OCI-LY7 (cell line): Measurements from ENCODE around the gene CHEK2. TPM values are rescaled to one million over a fixed set of nuclear protein-coding genes. Genes with fewer than 3 reads are reported as not detected.

Experiments
- BruUV-seq: library from RNA; stranded (reverse); fragments of 400-500 nt; replicated peaks from 2 replicates; lab custom pipeline; 2021; lab: Mats Ljungman, UMichigan
- CTCF ChIA-PET: fragments of 300-600 bp; sonication (Branson Sonifier 250); formaldehyde crosslinking; loops from one replicate; lab custom pipeline; 2022; ENCODE audit warnings: antibody characterized with exemption; ENCODE audit not compliant: unreplicated experiment; lab: Charles Lee
- POLR2A ChIA-PET: fragments of 300-600 bp; sonication (Branson Sonifier 250); formaldehyde crosslinking; loops from one replicate; lab custom pipeline; 2022; ENCODE audit warnings: antibody characterized with exemption; lab: Charles Lee
- DNase-seq: peaks from one replicate; pipeline ENCODE4 v3.0.0-alpha.2; 2015; ENCODE audit warnings: low spot score
- H2AFZ ChIP-seq: fragments of 200-600 bp; sonication (generic), shearing (Covaris generic); 2 replicates; pipeline ENCODE4 v1.6.1; 2014; ENCODE audit warnings: mild to moderate bottlenecking, antibody characterized with exemption, low read length, moderate library complexity
- H3K27ac ChIP-seq: fragments of 200-600 bp; sonication (generic); 2 replicates; pipeline ENCODE4 v1.5.1; 2014; ENCODE audit warnings: mixed run types, low read depth, mild to moderate bottlenecking, moderate library complexity, low read length, inconsistent platforms; ENCODE audit not compliant: poor library complexity, severe bottlenecking
- H3K36me3 ChIP-seq: fragments of 200-600 bp; sonication (generic); 2 replicates; pipeline ENCODE4 v1.6.1; 2014; ENCODE audit warnings: mild to moderate bottlenecking, antibody characterized with exemption, low read length, moderate library complexity, mixed read lengths; ENCODE audit not compliant: insufficient read depth
- H3K4me1 ChIP-seq: fragments of 200-600 bp; sonication (generic); 2 replicates; pipeline ENCODE4 v1.5.1; 2014; ENCODE audit warnings: mild to moderate bottlenecking, low read length; ENCODE audit not compliant: insufficient read depth, poor library complexity, severe bottlenecking
- H3K4me2 ChIP-seq: fragments of 200-600 bp; sonication (generic); 2 replicates; pipeline ENCODE4 v1.6.1; 2014; ENCODE audit warnings: mild to moderate bottlenecking, low read length
- H3K4me3 ChIP-seq: fragments of 200-600 bp; sonication (generic); 2 replicates; pipeline ENCODE4 v1.5.1; 2014; ENCODE audit warnings: mild to moderate bottlenecking, low read depth, low read length; ENCODE audit not compliant: poor library complexity, severe bottlenecking
- H3K79me2 ChIP-seq: fragments of 200-600 bp; sonication (generic); 2 replicates; pipeline ENCODE4 v1.6.1; 2016; ENCODE audit warnings: low read depth, mild to moderate bottlenecking, low read length, moderate library complexity, mixed read lengths; ENCODE audit not compliant: insufficient read depth
- H3K9me2 ChIP-seq: fragments of 200-600 bp; sonication (generic); 2 replicates; pipeline ENCODE4 v1.6.1; 2016; ENCODE audit warnings: mild to moderate bottlenecking, low read length, mixed read lengths; ENCODE audit not compliant: insufficient read depth
- H3K9me3 ChIP-seq: fragments of 200-600 bp; sonication (generic); 2 replicates; pipeline ENCODE4 v1.6.1; 2014; ENCODE audit warnings: mild to moderate bottlenecking, mixed run types, low read length, mixed read lengths
- H4K20me1 ChIP-seq: fragments of 200-600 bp; sonication (generic); 2 replicates; pipeline ENCODE4 v1.6.1; 2014; ENCODE audit warnings: mild to moderate bottlenecking, antibody characterized with exemption, low read length, moderate library complexity, mixed read lengths; ENCODE audit not compliant: insufficient read depth
- EZH2phosphoT487 ChIP-seq: fragments of 200-600 bp; sonication (generic); IDR thresholded peaks from 2 replicates; pipeline ENCODE4 v1.6.1; 2018; ENCODE audit warnings: low read depth, borderline replicate concordance, mild to moderate bottlenecking, mixed run types, antibody characterized with exemption, low read length, moderate library complexity, mixed read lengths
- intact Hi-C: fragments of 100-400 bp; cut with micrococcal nuclease; formaldehyde crosslinking; loops from one replicate; pipeline ENCODE4 v1.10.0; 2022; ENCODE audit not compliant: unreplicated experiment
- total RNA-seq, 2 experiments: library from RNA; depleted of rRNA in 1 of 2; stranded (reverse); fragments of >200 nt in 1 of 2; shearing (Covaris generic) in 1 of 2; gene quantifications; 2 replicates each; pipeline ENCODE4 v1.2.3, GENCODE V29; 2014 to 2022
- TF ChIP-seq, protein P1 (sequence below): fragments of 200-600 bp; sonication (generic); conservative IDR thresholded peaks from 2 replicates; pipeline ENCODE4 v1.5.1; 2014; ENCODE audit warnings: mild to moderate bottlenecking, antibody characterized with exemption, low read length, moderate library complexity, mixed read lengths

CHEK2 gene
- total RNA-seq, 2 experiments from 2014 or later: 49.3 to 77.4 TPM

DNA sequence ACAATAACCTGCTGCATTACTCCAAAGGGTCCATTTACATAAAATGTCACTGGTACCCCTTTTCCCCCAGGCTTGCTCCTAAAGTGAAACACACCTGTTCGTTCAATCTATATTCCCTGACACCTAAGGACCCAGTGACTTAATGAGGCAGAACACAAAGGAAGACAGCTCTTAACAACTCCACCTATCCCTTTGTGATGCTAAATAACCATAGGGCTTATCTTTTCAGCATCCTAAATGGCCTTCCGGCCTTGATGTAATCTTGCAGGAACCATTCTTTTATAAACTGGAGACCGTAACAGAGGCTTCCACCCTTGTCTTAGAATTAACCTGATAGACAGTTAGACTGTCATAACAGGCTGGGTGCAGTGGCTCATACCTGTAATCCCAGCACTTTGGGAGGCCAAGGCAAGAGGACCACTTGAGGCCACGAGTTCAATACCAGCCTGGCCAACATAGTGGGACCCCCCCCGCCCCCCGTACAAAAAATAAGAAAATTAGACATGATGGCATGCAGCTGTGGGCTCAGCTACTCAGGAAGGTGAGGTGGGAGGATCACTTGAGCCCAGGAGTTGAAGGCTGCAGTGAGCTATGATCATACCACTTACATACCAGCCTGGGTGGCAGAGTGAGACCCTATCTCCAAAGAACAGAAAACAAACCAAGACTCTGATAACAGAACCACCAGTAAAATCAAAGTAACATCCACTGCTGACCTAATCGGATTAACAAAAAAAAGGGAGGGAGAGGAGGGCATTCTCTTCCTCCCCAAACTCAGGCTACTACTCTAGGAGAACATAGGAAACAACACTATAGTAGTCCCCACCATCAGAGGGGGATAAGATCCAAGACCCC lies 5.1 kb downstream of the CHEK2 start:
- H3K79me2 ChIP-seq: peaks cover 66% of the 10 kb centered on the region
- no peak overlapping the region for H3K4me3 ChIP-seq
- no peak overlapping the region for H3K27ac ChIP-seq
- intact Hi-C loops: no loop called here
- ChIA-PET POLR2A (interaction anchor here (0.6 to 0.7 kb wide), 2 partner anchors 159 to 447 kb away, joined by 3 read pairs; no protein-coding TSS in a partner anchor), CTCF (no interaction called here)
- TF ChIP-seq EZH2phosphoT487: no peak
- TF ChIP-seq, protein P1, sequence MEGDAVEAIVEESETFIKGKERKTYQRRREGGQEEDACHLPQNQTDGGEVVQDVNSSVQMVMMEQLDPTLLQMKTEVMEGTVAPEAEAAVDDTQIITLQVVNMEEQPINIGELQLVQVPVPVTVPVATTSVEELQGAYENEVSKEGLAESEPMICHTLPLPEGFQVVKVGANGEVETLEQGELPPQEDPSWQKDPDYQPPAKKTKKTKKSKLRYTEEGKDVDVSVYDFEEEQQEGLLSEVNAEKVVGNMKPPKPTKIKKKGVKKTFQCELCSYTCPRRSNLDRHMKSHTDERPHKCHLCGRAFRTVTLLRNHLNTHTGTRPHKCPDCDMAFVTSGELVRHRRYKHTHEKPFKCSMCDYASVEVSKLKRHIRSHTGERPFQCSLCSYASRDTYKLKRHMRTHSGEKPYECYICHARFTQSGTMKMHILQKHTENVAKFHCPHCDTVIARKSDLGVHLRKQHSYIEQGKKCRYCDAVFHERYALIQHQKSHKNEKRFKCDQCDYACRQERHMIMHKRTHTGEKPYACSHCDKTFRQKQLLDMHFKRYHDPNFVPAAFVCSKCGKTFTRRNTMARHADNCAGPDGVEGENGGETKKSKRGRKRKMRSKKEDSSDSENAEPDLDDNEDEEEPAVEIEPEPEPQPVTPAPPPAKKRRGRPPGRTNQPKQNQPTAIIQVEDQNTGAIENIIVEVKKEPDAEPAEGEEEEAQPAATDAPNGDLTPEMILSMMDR: no peak
- BruUV-seq: no TSS peak
- no peak overlapping the region for H3K4me2 ChIP-seq
- peaks cover 50% of the 10 kb centered on the region for H3K36me3 ChIP-seq
- no peaks in the 10 kb centered on the region for H3K9me3 ChIP-seq
- peaks cover 4% of the 10 kb centered on the region for H4K20me1 ChIP-seq
- H2AFZ ChIP-seq: no peak overlapping the region
- peaks cover 12% of the 10 kb centered on the region for H3K4me1 ChIP-seq
- no peaks in the 10 kb centered on the region for H3K9me2 ChIP-seq
- DNase-seq: no peak

DNA sequence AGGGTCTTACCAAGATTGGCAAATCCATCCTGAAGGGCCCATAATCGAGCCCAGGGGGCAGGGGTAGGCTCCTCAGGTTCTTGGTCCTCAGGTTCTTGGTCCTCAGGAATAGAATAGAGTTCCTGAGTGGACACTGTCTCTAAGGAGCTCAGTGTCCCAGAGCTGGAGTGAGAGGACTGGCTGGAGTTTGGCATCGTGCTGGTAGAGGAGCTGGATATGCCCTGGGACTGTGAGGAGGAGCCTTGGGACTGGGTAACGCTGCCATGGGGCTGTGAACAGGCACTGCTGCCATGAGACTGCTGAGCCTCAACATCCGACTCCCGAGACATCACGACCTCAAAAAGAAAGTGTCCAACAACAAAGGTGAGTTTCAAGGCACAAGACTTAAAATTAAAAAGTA lies 7.2 kb downstream of the CHEK2 start:
- intact Hi-C loops: no loop called here
- ChIA-PET CTCF (no interaction called here), POLR2A (no interaction called here)
- DNase-seq: no peak
- H3K9me3 ChIP-seq: no peaks in the 10 kb centered on the region
- peaks cover 4% of the 10 kb centered on the region for H4K20me1 ChIP-seq
- no peak overlapping the region for H3K27ac ChIP-seq
- H3K4me3 ChIP-seq: no peak overlapping the region
- H3K4me1 ChIP-seq: no peaks in the 10 kb centered on the region
- no peak overlapping the region for H2AFZ ChIP-seq
- H3K9me2 ChIP-seq: no peaks in the 10 kb centered on the region
- TF ChIP-seq, protein P1: no peak
- TF ChIP-seq EZH2phosphoT487: no peak
- no peak overlapping the region for H3K4me2 ChIP-seq
- peaks cover 50% of the 10 kb centered on the region for H3K36me3 ChIP-seq
- BruUV-seq: no TSS peak
- peaks cover 46% of the 10 kb centered on the region for H3K79me2 ChIP-seq

DNA sequence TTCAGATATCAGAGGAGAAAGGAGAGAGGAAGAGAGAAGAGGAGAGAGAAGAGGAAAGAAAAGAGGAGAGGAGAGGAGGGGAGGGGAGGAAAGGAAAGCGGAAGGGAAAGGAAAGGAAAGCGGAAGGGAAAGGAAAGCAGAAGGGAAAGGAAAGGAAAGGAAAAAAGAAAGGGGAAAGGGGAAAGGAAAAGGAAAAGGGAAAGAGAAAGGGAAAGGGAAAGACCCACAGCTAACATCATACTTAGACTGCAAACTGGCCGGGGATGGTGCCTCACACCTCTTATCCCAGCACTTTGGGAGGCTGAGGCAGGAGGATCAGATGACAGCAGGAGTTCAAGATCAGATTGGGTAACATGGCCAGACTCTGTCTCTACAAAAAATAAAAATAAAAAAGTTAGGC lies 11.4 kb downstream of the CHEK2 start:
- no peak overlapping the region for H2AFZ ChIP-seq
- TF ChIP-seq, protein P1: no peak
- no peak for TF ChIP-seq EZH2phosphoT487
- peaks cover 18% of the 10 kb centered on the region for H3K79me2 ChIP-seq
- no TSS peak for BruUV-seq
- DNase-seq: no peak
- H3K4me2 ChIP-seq: no peak overlapping the region
- H4K20me1 ChIP-seq: peaks cover 4% of the 10 kb centered on the region; the same call in 1 of the 2 replicates
- H3K4me1 ChIP-seq: no peaks in the 10 kb centered on the region
- ChIA-PET POLR2A (no interaction called here), CTCF (no interaction called here)
- no peak overlapping the region for H3K27ac ChIP-seq
- intact Hi-C loops: no loop called here
- H3K36me3 ChIP-seq: peaks cover 65% of the 10 kb centered on the region
- H3K4me3 ChIP-seq: no peak overlapping the region
- no peaks in the 10 kb centered on the region for H3K9me2 ChIP-seq
- H3K9me3 ChIP-seq: no peaks in the 10 kb centered on the region
